PC-3 (cell line): Measurements from ENCODE around the gene PCDHGA4. TPM values are rescaled to one million over a fixed set of nuclear protein-coding genes. Genes with fewer than 3 reads are reported as not detected.

Experiments
- ATAC-seq: fragments of 200-7000 bp; cut with Tn5 transposase; 2 replicates; pipeline ENCODE4 v1.9.1; 2020; ENCODE audit warnings: mild to moderate bottlenecking, moderate library complexity
- BruUV-seq: library from RNA; stranded (reverse); fragments of 400-500 nt; replicated peaks from 2 replicates; lab custom pipeline; 2021; lab: Mats Ljungman, UMichigan
- CTCF ChIA-PET: fragments of 300-600 bp; sonication (Branson Sonifier 250); formaldehyde crosslinking; loops from one replicate; lab custom pipeline; 2022; ENCODE audit warnings: antibody characterized with exemption; lab: Charles Lee
- POLR2A ChIA-PET: fragments of 300-600 bp; sonication (Branson Sonifier 250); formaldehyde crosslinking; loops from one replicate; lab custom pipeline; 2022; ENCODE audit warnings: antibody characterized with exemption; ENCODE audit not compliant: unreplicated experiment; lab: Charles Lee
- DNase-seq: peaks from one replicate; pipeline ENCODE4 v3.0.0-alpha.2; 2015
- H2AFZ ChIP-seq: fragments of 300-600 bp; sonication (generic); 2 replicates; pipeline ENCODE4 v1.6.0; 2016; ENCODE audit warnings: antibody characterized with exemption, low read length
- H3F3A ChIP-seq: fragments of 300-600 bp; sonication (generic); one replicate; pipeline ENCODE4 v1.6.0; 2017; ENCODE audit warnings: antibody characterized with exemption, low read length, control low read depth, mild to moderate bottlenecking; ENCODE audit not compliant: unreplicated experiment
- H3K27ac ChIP-seq: fragments of 300-600 bp; sonication (generic); 2 replicates; pipeline ENCODE4 v1.5.1; 2016; ENCODE audit warnings: mild to moderate bottlenecking, low read length
- H3K27me3 ChIP-seq: fragments of 300-600 bp; sonication (generic); 2 replicates; pipeline ENCODE4 v1.6.1; 2016; ENCODE audit warnings: low read length, mixed read lengths
- H3K36me3 ChIP-seq: fragments of 300-600 bp; sonication (generic); 2 replicates; pipeline ENCODE4 v1.6.1; 2016; ENCODE audit warnings: low read depth, mixed run types, low read length, mixed read lengths
- H3K4me1 ChIP-seq: fragments of 300-600 bp; sonication (generic); 2 replicates; pipeline ENCODE4 v1.5.1; 2016; ENCODE audit warnings: low read length; ENCODE audit not compliant: insufficient read depth
- H3K4me2 ChIP-seq: fragments of 300-600 bp; sonication (generic); 2 replicates; pipeline ENCODE4 v1.6.0; 2016; ENCODE audit warnings: low read length
- H3K4me3 ChIP-seq: fragments of 300-600 bp; sonication (generic); 2 replicates; pipeline ENCODE4 v1.5.1; 2016; ENCODE audit warnings: mild to moderate bottlenecking, low read length, mixed read lengths
- H3K79me2 ChIP-seq: fragments of 300-600 bp; sonication (generic); 2 replicates; pipeline ENCODE4 v1.6.1; 2017; ENCODE audit warnings: low read length, mixed read lengths
- H3K9ac ChIP-seq: fragments of 300-600 bp; sonication (generic); 2 replicates; pipeline ENCODE4 v1.6.0; 2016; ENCODE audit warnings: mild to moderate bottlenecking, low read length
- H3K9me2 ChIP-seq: fragments of 300-600 bp; sonication (generic); replicated peaks from 2 replicates; pipeline ENCODE4 v1.6.1; 2016; ENCODE audit warnings: mixed run types, low read length, mixed read lengths
- H3K9me3 ChIP-seq: fragments of 300-600 bp; sonication (generic); 2 replicates; pipeline ENCODE4 v1.6.1; 2016; ENCODE audit warnings: low read length, mixed read lengths
- H4K20me1 ChIP-seq: fragments of 300-600 bp; sonication (generic); 2 replicates; pipeline ENCODE4 v1.6.1; 2016; ENCODE audit warnings: low read length, mixed read lengths
- EZH2 ChIP-seq: fragments of 300-600 bp; sonication (generic); IDR thresholded peaks from one replicate; pipeline ENCODE4 v1.6.1; 2017; ENCODE audit warnings: antibody characterized with exemption, mild to moderate bottlenecking, low read length; ENCODE audit not compliant: unreplicated experiment
- EZH2phosphoT487 ChIP-seq: fragments of 300-600 bp; sonication (generic); IDR thresholded peaks from 2 replicates; pipeline ENCODE4 v1.6.1; 2018; ENCODE audit warnings: mild to moderate bottlenecking, antibody characterized with exemption, low read length, borderline replicate concordance
- intact Hi-C: fragments of 100-400 bp; cut with micrococcal nuclease; formaldehyde crosslinking; loops from 2 replicates; pipeline ENCODE4 v1.9.0; 2023
- total RNA-seq: library from RNA; depleted of rRNA; stranded (reverse); fragments of >200 nt; gene quantifications from 2 replicates; pipeline ENCODE4 v1.2.3, GENCODE V29; 2014
- TF ChIP-seq, protein P1 (sequence below): fragments of 300-600 bp; sonication (generic); conservative IDR thresholded peaks from 2 replicates; pipeline ENCODE4 v1.5.1; 2017; ENCODE audit warnings: antibody characterized with exemption, low read depth, mild to moderate bottlenecking, low read length

Gene PCDHGA4
- total RNA-seq, 1 experiment from 2014 or later: 0.04 TPM

DNA sequence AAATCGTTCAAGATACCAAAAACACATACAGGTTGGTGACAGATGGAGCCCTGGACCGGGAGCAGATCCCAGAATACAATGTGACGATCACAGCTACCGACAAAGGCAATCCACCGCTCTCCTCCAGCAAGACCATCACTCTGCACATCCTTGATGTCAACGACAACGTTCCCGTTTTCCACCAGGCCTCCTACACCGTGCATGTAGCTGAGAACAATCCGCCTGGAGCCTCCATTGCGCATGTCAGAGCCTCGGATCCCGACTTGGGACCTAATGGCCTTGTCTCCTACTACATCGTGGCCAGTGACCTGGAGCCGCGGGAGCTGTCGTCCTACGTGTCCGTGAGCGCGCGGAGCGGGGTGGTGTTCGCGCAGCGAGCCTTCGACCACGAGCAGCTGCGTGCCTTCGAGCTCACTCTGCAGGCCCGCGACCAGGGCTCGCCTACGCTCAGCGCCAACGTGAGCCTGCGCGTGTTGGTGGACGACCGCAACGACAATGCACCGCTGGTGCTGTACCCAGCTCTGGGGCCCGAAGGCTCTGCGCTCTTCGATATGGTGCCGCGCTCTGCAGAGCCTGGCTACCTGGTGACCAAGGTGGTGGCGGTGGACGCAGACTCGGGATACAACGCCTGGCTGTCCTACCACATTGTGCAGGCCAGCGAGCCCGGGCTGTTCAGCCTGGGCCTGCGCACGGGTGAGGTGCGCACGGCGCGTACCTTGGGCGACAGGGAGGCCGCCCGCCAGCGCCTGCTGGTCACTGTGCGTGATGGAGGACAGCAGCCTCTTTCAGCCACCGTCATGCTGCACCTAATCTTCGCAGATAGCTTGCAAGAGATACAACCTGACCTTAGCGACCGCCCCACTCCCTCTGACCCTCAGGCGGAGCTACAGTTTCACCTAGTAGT, 17.0 kb downstream of the PCDHGA4 start:
- H3K9ac ChIP-seq: no peak overlapping the region
- no peak for ATAC-seq
- POLR2A ChIA-PET: no interaction called here
- H3K27me3 ChIP-seq: no peaks in the 10 kb centered on the region
- H3F3A ChIP-seq: no peaks in the 10 kb centered on the region
- no peak overlapping the region for H2AFZ ChIP-seq
- no peaks in the 10 kb centered on the region for H3K9me2 ChIP-seq
- H3K4me3 ChIP-seq: no peak overlapping the region
- H4K20me1 ChIP-seq: no peaks in the 10 kb centered on the region
- no peak overlapping the region for H3K27ac ChIP-seq
- intact Hi-C loops: no loop called here
- DNase-seq: no peak
- TF ChIP-seq EZH2 (no peak), EZH2phosphoT487 (no peak)
- TF ChIP-seq, protein P1, sequence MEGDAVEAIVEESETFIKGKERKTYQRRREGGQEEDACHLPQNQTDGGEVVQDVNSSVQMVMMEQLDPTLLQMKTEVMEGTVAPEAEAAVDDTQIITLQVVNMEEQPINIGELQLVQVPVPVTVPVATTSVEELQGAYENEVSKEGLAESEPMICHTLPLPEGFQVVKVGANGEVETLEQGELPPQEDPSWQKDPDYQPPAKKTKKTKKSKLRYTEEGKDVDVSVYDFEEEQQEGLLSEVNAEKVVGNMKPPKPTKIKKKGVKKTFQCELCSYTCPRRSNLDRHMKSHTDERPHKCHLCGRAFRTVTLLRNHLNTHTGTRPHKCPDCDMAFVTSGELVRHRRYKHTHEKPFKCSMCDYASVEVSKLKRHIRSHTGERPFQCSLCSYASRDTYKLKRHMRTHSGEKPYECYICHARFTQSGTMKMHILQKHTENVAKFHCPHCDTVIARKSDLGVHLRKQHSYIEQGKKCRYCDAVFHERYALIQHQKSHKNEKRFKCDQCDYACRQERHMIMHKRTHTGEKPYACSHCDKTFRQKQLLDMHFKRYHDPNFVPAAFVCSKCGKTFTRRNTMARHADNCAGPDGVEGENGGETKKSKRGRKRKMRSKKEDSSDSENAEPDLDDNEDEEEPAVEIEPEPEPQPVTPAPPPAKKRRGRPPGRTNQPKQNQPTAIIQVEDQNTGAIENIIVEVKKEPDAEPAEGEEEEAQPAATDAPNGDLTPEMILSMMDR: no peak
- no peak overlapping the region for H3K4me2 ChIP-seq
- CTCF ChIA-PET: no interaction called here
- no peaks in the 10 kb centered on the region for H3K9me3 ChIP-seq
- BruUV-seq: no TSS peak
- no peaks in the 10 kb centered on the region for H3K4me1 ChIP-seq
- no peaks in the 10 kb centered on the region for H3K79me2 ChIP-seq
- no peaks in the 10 kb centered on the region for H3K36me3 ChIP-seq

DNA sequence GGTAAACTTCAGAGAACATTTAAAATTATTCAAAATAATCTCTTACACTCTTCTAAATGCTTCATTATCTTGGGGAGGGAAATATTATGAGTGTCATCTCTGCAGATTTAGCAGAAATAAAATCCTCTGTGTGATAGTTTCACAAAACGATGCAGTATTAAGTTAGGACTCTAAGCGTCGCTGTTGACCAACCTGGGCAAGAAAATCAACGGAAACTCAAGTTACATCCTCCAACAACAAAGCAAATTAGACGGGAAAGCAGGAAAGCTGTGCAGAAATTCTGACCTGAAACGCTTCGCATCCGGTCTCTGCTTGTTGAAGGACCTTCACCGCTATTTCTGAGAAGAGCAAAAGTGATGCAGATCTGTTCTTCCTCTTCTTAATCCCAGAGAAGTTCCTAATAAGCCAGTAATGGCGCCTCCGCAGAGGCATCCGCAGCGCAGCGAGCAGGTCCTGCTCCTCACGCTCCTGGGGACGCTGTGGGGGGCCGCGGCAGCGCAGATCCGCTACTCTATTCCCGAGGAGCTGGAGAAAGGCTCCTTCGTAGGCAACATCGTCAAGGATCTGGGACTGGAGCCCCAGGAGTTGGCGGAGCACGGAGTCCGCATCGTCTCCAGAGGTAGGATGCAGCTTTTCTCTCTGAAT, 19.0 kb downstream of the PCDHGA4 start, which contains the start of gene PCDHGA6:
PCDHGA6 (plus strand) TSS at position 219 of the 645 bp plus-strand sequence; CDS start at position 412, 193 bp downstream.
- Histone ChIP-seq H3K4me2 (no peak within 1 kb of the TSS), H3K9me3 (no peaks in the 10 kb centered on the region)

More for the DNA sequence above, 19.0 kb downstream of the PCDHGA4 start, which contains the start of gene PCDHGA6:
- no peak within 1 kb of the TSS for H3K9ac ChIP-seq
- no peaks in the 10 kb centered on the region for H3K4me1 ChIP-seq
- no peaks in the 10 kb centered on the region for H4K20me1 ChIP-seq
- intact Hi-C loops: no loop called here
- no peaks in the 10 kb centered on the region for H3F3A ChIP-seq
- BruUV-seq: no TSS peak
- H3K27ac ChIP-seq: no peak within 1 kb of the TSS
- H3K36me3 ChIP-seq: no peaks in the 10 kb centered on the region
- ChIA-PET POLR2A (no interaction called here), CTCF (no interaction called here)
- no peak for ATAC-seq
- H3K4me3 ChIP-seq: no peak within 1 kb of the TSS
- H3K9me2 ChIP-seq: no peaks in the 10 kb centered on the region
- no peak for TF ChIP-seq EZH2phosphoT487
- TF ChIP-seq, protein P1: no peak
- no peak for TF ChIP-seq EZH2
- no peaks in the 10 kb centered on the region for H3K27me3 ChIP-seq
- no peaks in the 10 kb centered on the region for H3K79me2 ChIP-seq
- DNase-seq: no peak
- H2AFZ ChIP-seq: no peak within 1 kb of the TSS
